Neural crest cell (in vitro differentiated cells): ENCODE data around the gene GABBR2. TPM values are rescaled to one million over a fixed set of nuclear protein-coding genes. Genes with fewer than 3 reads are reported as not detected.

ENCODE experiments used
- DNase-seq: peaks from one replicate; pipeline ENCODE4 v3.0.0; 2021; ENCODE audit warnings: low read depth, mixed read lengths, low spot score
- H3K27ac Mint-ChIP-seq: one replicate; pipeline ENCODE4 v1.8.0; 2021; ENCODE audit warnings: mild to moderate bottlenecking, mixed read lengths; ENCODE audit not compliant: unreplicated experiment
- H3K27me3 Mint-ChIP-seq: 2 replicates; pipeline ENCODE4 v1.8.0; 2021; ENCODE audit warnings: low read depth, mild to moderate bottlenecking, mixed read lengths
- H3K36me3 Mint-ChIP-seq: 2 replicates; pipeline ENCODE4 v1.8.0; 2021; ENCODE audit warnings: low read depth, mild to moderate bottlenecking, mixed read lengths
- H3K4me1 Mint-ChIP-seq: 2 replicates; pipeline ENCODE4 v1.8.0; 2021; ENCODE audit warnings: mixed read lengths
- H3K4me3 Mint-ChIP-seq: one replicate; pipeline ENCODE4 v1.8.0; 2021; ENCODE audit warnings: mild to moderate bottlenecking, mixed read lengths
- H3K9me3 Mint-ChIP-seq: 2 replicates; pipeline ENCODE4 v1.8.0; 2021; ENCODE audit warnings: mixed read lengths
- CTCF ChIP-seq: fragments of 200-600 bp; sonication (generic); conservative IDR thresholded peaks from 2 replicates; pipeline ENCODE4 v1.5.0; 2021; ENCODE audit warnings: antibody characterized with exemption, mild to moderate bottlenecking
- total RNA-seq: library from RNA; stranded (reverse); gene quantifications from 2 replicates; pipeline ENCODE4 v1.2.1, GENCODE V29; 2021

The GABBR2 gene
- total RNA-seq, 1 donor from 2014 or later, result 0.84 TPM

GRCh38 chr9:98647236-98647635 lies 61.5 kb downstream of the GABBR2 start:
- TF ChIP-seq CTCF, result no peak
- peaks cover 57% of the 10 kb centered on the region for H3K27me3 Mint-ChIP-seq
- no peaks in the 10 kb centered on the region for H3K36me3 Mint-ChIP-seq
- H3K4me3 Mint-ChIP-seq, result no peak overlapping the region
- H3K4me1 Mint-ChIP-seq, result peaks cover 6% of the 10 kb centered on the region
- no peaks in the 10 kb centered on the region for H3K9me3 Mint-ChIP-seq
- H3K27ac Mint-ChIP-seq, result no peak overlapping the region
- no peak for DNase-seq

GRCh38 chr9:98644011-98644410 lies 64.7 kb downstream of the GABBR2 start:
- Mint-ChIP-seq H3K4me1 (no peaks in the 10 kb centered on the region), H3K9me3 (no peaks in the 10 kb centered on the region), H3K36me3 (no peaks in the 10 kb centered on the region), H3K27me3 (peaks cover 36% of the 10 kb centered on the region), H3K4me3 (no peak overlapping the region), H3K27ac (no peak overlapping the region)
- DNase-seq, result no peak
- TF ChIP-seq CTCF, result no peak

- Mint-ChIP-seq H3K36me3 (no peaks in the 10 kb centered on the region), H3K9me3 (no peaks in the 10 kb centered on the region), H3K4me1 (no peaks in the 10 kb centered on the region), H3K27me3 (peaks cover 26% of the 10 kb centered on the region), H3K4me3 (no peak overlapping the region), H3K27ac (peak overlapping the region; percentile 2)
- no peak for DNase-seq
- no peak for TF ChIP-seq CTCF
Measured at GRCh38 chr9:98642661-98643312, 65.9 kb downstream of the GABBR2 start.

- Mint-ChIP-seq H3K4me1 (no peaks in the 10 kb centered on the region), H3K36me3 (no peaks in the 10 kb centered on the region), H3K27me3 (peaks cover 22% of the 10 kb centered on the region), H3K9me3 (no peaks in the 10 kb centered on the region), H3K4me3 (no peak overlapping the region), H3K27ac (no peak overlapping the region)
- TF ChIP-seq CTCF, result no peak
- DNase-seq, result no peak
Measured at GRCh38 chr9:98641695-98642094, 67.0 kb downstream of the GABBR2 start.

- H3K27ac Mint-ChIP-seq, result no peak overlapping the region
- H3K27me3 Mint-ChIP-seq, result peaks cover 17% of the 10 kb centered on the region
- no peaks in the 10 kb centered on the region for H3K4me1 Mint-ChIP-seq
- H3K36me3 Mint-ChIP-seq, result no peaks in the 10 kb centered on the region
- TF ChIP-seq CTCF, result no peak
- H3K9me3 Mint-ChIP-seq, result no peaks in the 10 kb centered on the region
- no peak overlapping the region for H3K4me3 Mint-ChIP-seq
- DNase-seq, result no peak
Measured at GRCh38 chr9:98640394-98640793, 68.3 kb downstream of the GABBR2 start.
